Endothelial cell of umbilical vein (primary cell): Measurements from ENCODE around the gene LARGE1. TPM values are rescaled to one million over a fixed set of nuclear protein-coding genes. Genes with fewer than 3 reads are reported as not detected.
"Not testable (repeated sequence)": the region's sequence is repeated elsewhere in the genome, so short reads cannot be mapped to it uniquely, and the experiment has no call there.

Source experiments
- BruUV-seq: library from RNA; stranded (reverse); fragments of 400-500 nt; replicated peaks from 2 replicates; lab custom pipeline; 2021; lab: Mats Ljungman, UMichigan
- CTCF ChIA-PET: fragments of 300-600, 350-600 bp; sonication (Branson Sonifier 250); formaldehyde crosslinking; loops from one replicate; lab custom pipeline; 2021; ENCODE audit warnings: antibody characterized with exemption, inconsistent platforms; lab: Charles Lee
- POLR2A ChIA-PET: fragments of 300-600, 350-600 bp; sonication (Branson Sonifier 250); formaldehyde crosslinking; loops from one replicate; lab custom pipeline; 2021; ENCODE audit warnings: antibody characterized with exemption, inconsistent platforms; lab: Charles Lee
- DNase-seq: peaks from one replicate; pipeline ENCODE4 v3.0.0-alpha.2; 2011; ENCODE audit warnings: low read depth, low spot score
- FAIRE-seq: peaks from 2 replicates; lab custom pipeline; 2011; peaks lifted over from hg19 to GRCh38; lab: Jason Lieb, UNC
- H2AFZ ChIP-seq: 2 replicates; pipeline ENCODE4 v1.6.0; 2012; ENCODE audit warnings: low read depth, low read length, control low read depth, inconsistent platforms
- H3K27ac ChIP-seq: 2 replicates; pipeline ENCODE4 v1.5.1; 2011; ENCODE audit warnings: low read depth, mild to moderate bottlenecking, control low read depth, low read length, moderate library complexity; ENCODE audit not compliant: insufficient read depth
- H3K27me3 ChIP-seq, 2 experiments: 2 replicates each; pipeline versions ENCODE4 v1.6.0 to v1.6.1; 2011; ENCODE audit warnings: low read length in 2 of 2, mixed read lengths in 1 of 2; ENCODE audit not compliant: control insufficient read depth in 2 of 2, insufficient read depth in 2 of 2
- H3K36me3 ChIP-seq, 2 experiments: 2 replicates in 1 of 2; 3 replicates in 1 of 2; pipeline ENCODE4 v1.5.1; 2011; ENCODE audit warnings: low read length in 2 of 2, mild to moderate bottlenecking in 1 of 2, moderate library complexity in 1 of 2; ENCODE audit not compliant: control insufficient read depth in 2 of 2, insufficient read depth in 2 of 2; ENCODE audit errors: extremely low read depth in 1 of 2
- H3K4me1 ChIP-seq: 3 replicates; pipeline ENCODE4 v1.5.1; 2011; ENCODE audit warnings: mild to moderate bottlenecking, low read length; ENCODE audit not compliant: control insufficient read depth, insufficient read depth; ENCODE audit errors: extremely low read depth
- H3K4me2 ChIP-seq: 2 replicates; pipeline ENCODE4 v1.6.1; 2011; ENCODE audit warnings: low read length, control low read depth, mixed read lengths; ENCODE audit not compliant: insufficient read depth
- H3K4me3 ChIP-seq, 3 experiments: fragments of 200-600 bp in 1 of 3; sonication (generic), shearing (Covaris generic) in 1 of 3; replicated peaks in 1 of 3; 2 replicates each; pipeline ENCODE4 v1.5.1; 2011 to 2016; ENCODE audit warnings: control low read depth in 3 of 3, low read length in 3 of 3, mild to moderate bottlenecking in 2 of 3, inconsistent platforms in 1 of 3, low read depth in 1 of 3, moderate library complexity in 1 of 3; ENCODE audit not compliant: insufficient read depth in 1 of 3
- H3K79me2 ChIP-seq: 2 replicates; pipeline ENCODE4 v1.6.0; 2012; ENCODE audit warnings: low read length, inconsistent platforms; ENCODE audit not compliant: control insufficient read depth, insufficient read depth
- H3K9ac ChIP-seq: replicated peaks from 2 replicates; pipeline ENCODE3; 2011; ENCODE audit warnings: low read length, control low read depth; ENCODE audit not compliant: insufficient read depth; ENCODE audit errors: extremely low read depth
- H3K9me1 ChIP-seq: replicated peaks from 3 replicates; pipeline ENCODE4 v1.6.0; 2011; ENCODE audit warnings: mild to moderate bottlenecking, low read length; ENCODE audit not compliant: control insufficient read depth, insufficient read depth; ENCODE audit errors: extremely low read depth
- H3K9me3 ChIP-seq: replicated peaks from 2 replicates; pipeline ENCODE4 v1.5.1; 2012; ENCODE audit warnings: low read length, inconsistent platforms; ENCODE audit not compliant: control insufficient read depth, insufficient read depth
- H4K20me1 ChIP-seq: replicated peaks from 2 replicates; pipeline ENCODE3; 2011; ENCODE audit warnings: mild to moderate bottlenecking, low read length; ENCODE audit not compliant: control insufficient read depth, insufficient read depth; ENCODE audit errors: extremely low read depth
- CTCF ChIP-seq, 2 donors: IDR thresholded peaks; 1 replicate in 1 of 2; 2 replicates in 1 of 2; pipeline ENCODE4 v1.5.1; 2011; ENCODE audit warnings: low read length in 2 of 2, mild to moderate bottlenecking in 2 of 2, moderate library complexity in 2 of 2, control low read depth in 1 of 2, inconsistent platforms in 1 of 2, low read depth in 1 of 2; ENCODE audit not compliant: insufficient read depth in 1 of 2; ENCODE audit errors: extremely low read depth in 1 of 2
- EZH2 ChIP-seq: IDR thresholded peaks from 2 replicates; pipeline ENCODE4 v1.6.1; 2012; ENCODE audit warnings: borderline replicate concordance, low read depth, mild to moderate bottlenecking, moderate library complexity, low read length, inconsistent platforms; ENCODE audit not compliant: severe bottlenecking
- FOS ChIP-seq: IDR thresholded peaks from 2 replicates; pipeline ENCODE4 v1.6.1; 2011; ENCODE audit warnings: mild to moderate bottlenecking, low read length, moderate library complexity, borderline replicate concordance; ENCODE audit not compliant: insufficient read depth
- GATA2 ChIP-seq: IDR thresholded peaks from 2 replicates; pipeline ENCODE4 v1.7.0; 2011; ENCODE audit warnings: low read depth, mild to moderate bottlenecking, moderate library complexity, mixed read lengths, low read length; ENCODE audit not compliant: insufficient read length, insufficient read depth
- JUN ChIP-seq: IDR thresholded peaks from 2 replicates; pipeline ENCODE4 v1.6.1; 2011; ENCODE audit warnings: borderline replicate concordance, low read depth; ENCODE audit not compliant: insufficient read length, insufficient read depth
- MAX ChIP-seq: IDR thresholded peaks from 2 replicates; pipeline ENCODE4 v1.6.1; 2011; ENCODE audit not compliant: insufficient read depth, insufficient read length
- MYC ChIP-seq: IDR thresholded peaks from one replicate; pipeline ENCODE4 v1.6.1; 2011; ENCODE audit warnings: mild to moderate bottlenecking, low read depth, low read length
- POLR2A ChIP-seq: IDR thresholded peaks from 2 replicates; pipeline ENCODE4 v1.6.1; 2012; ENCODE audit warnings: low read depth, mild to moderate bottlenecking, control low read depth, low read length
- POLR2AphosphoS5 ChIP-seq: IDR thresholded peaks from 2 replicates; pipeline ENCODE4 v1.6.1; 2012; ENCODE audit warnings: low read depth, mild to moderate bottlenecking, control low read depth, low read length, moderate library complexity; ENCODE audit not compliant: insufficient read depth
- dilution Hi-C: fragments of 300-500 bp; cut with MboI; formaldehyde crosslinking; loops from one replicate; pipeline ENCODE4 v1.15.0; 2019; ENCODE audit warnings: low sequenced_read_pairs; ENCODE audit not compliant: extremely low pct_ligation_motif_present
- intact Hi-C: fragments of 100-400 bp; cut with micrococcal nuclease; formaldehyde crosslinking; loops from one replicate; pipeline ENCODE4 v1.10.0; 2022
- polyA plus RNA-seq, 4 experiments: library from polyadenylated mRNA; depleted of rRNA in 3 of 4; stranded (reverse) in 3 of 4; unstranded in 1 of 4; fragments of >200 nt; gene quantifications; 2 replicates each; pipeline versions ENCODE4 v1.2.1 to v1.2.3, GENCODE V29; 2011 to 2012; ENCODE audit warnings: missing spikeins in 1 of 4
- total RNA-seq: library from RNA; stranded (reverse); gene quantifications from 2 replicates; pipeline ENCODE4 v1.2.3, GENCODE V29; 2021

LARGE1 gene
- total and polyA plus RNA-seq, 2 donors (not counting 3 experiments of a cell fraction or from before 2014, with no cell fraction given): 0.95 to 4.4 TPM

- Histone ChIP-seq H3K27ac (no peak overlapping the region), H3K27me3 (no peaks in the 10 kb centered on the region), H3K36me3 (no peaks in the 10 kb centered on the region), H4K20me1 (no peaks in the 10 kb centered on the region), H3K9ac (no peak overlapping the region), H3K4me1 (no peaks in the 10 kb centered on the region), H3K9me1 (no peaks in the 10 kb centered on the region), H2AFZ (no peak overlapping the region), H3K4me3 (no peak overlapping the region), H3K9me3 (peaks cover 8% of the 10 kb centered on the region), H3K79me2 (no peaks in the 10 kb centered on the region), H3K4me2 (no peak overlapping the region)
- CTCF ChIA-PET: no interaction called here
- POLR2A ChIA-PET: no interaction called here
- no TSS peak for BruUV-seq
- no peak for TF ChIP-seq POLR2A
- TF ChIP-seq CTCF (IDR thresholded peaks at IDR 0.05; ENCODE audit: extremely low read depth in 1 of 2, insufficient read depth in 1 of 2, low read depth in 1 of 2, low read length in 2 of 2): no peak
- TF ChIP-seq FOS: no peak
- no peak for TF ChIP-seq MYC
- TF ChIP-seq MAX: no peak
- no peak for TF ChIP-seq GATA2
- no peak for TF ChIP-seq EZH2
- no peak for TF ChIP-seq JUN
- TF ChIP-seq POLR2AphosphoS5: no peak
- DNase-seq (no peak), FAIRE-seq (no peak)
- dilution Hi-C loops: no loop called here
- intact Hi-C loops: no loop called here
Observed at GRCh38 chr22:33569018-33569417, 351.3 kb downstream of the LARGE1 start.

- H3K9me3 ChIP-seq, H3K4me3 ChIP-seq, DNase-seq, POLR2A ChIA-PET, H3K36me3 ChIP-seq, CTCF ChIA-PET, H3K9ac ChIP-seq, H3K79me2 ChIP-seq, H3K27ac ChIP-seq, H3K4me1 ChIP-seq, H3K4me2 ChIP-seq, H3K27me3 ChIP-seq, H4K20me1 ChIP-seq, intact Hi-C loops, FAIRE-seq, BruUV-seq, H2AFZ ChIP-seq, dilution Hi-C loops, H3K9me1 ChIP-seq: not testable (repeated sequence)
Observed at GRCh38 chr22:33566495-33566894, 353.8 kb downstream of the LARGE1 start.
